Breast epithelium (tissue), 4 donors: Measurements from ENCODE around the gene TCFL5. TPM values are rescaled to one million over a fixed set of nuclear protein-coding genes. Genes with fewer than 3 reads are reported as not detected.

ENCODE experiments used
- DNase-seq, 2 donors: peaks; one replicate each; pipeline ENCODE4 v3.0.0-alpha.2; 2019; ENCODE audit warnings: low spot score in 2 of 2
- H3K27ac ChIP-seq, 2 donors: fragments of 200-600 bp; sonication (generic) in 1 of 2; one replicate each; pipeline ENCODE4 v1.5.1; 2016 to 2019; ENCODE audit warnings: mild to moderate bottlenecking in 1 of 2
- H3K27me3 ChIP-seq, 2 donors: fragments of 200-600 bp; sonication (generic) in 1 of 2; one replicate each; pipeline versions ENCODE4 v1.5.1 to v1.6.0; 2017 to 2019; ENCODE audit warnings: control low read depth in 1 of 2, mild to moderate bottlenecking in 1 of 2
- H3K36me3 ChIP-seq: fragments of 200-600 bp; one replicate; pipeline ENCODE4 v1.5.1; 2019
- H3K4me1 ChIP-seq, 2 donors: fragments of 200-600 bp; sonication (generic); one replicate each; pipeline ENCODE4 v1.5.1; 2016 to 2019; ENCODE audit warnings: control low read depth in 1 of 2
- H3K4me3 ChIP-seq, 3 donors: fragments of 200-600 bp; sonication (generic); 1 replicate in 2 of 3; 2 replicates in 1 of 3; pipeline ENCODE4 v1.5.1; 2016 to 2019; ENCODE audit warnings: mild to moderate bottlenecking in 3 of 3, moderate library complexity in 2 of 3
- H3K9me3 ChIP-seq, 2 donors: fragments of 200-600 bp; sonication (generic) in 1 of 2; one replicate each; pipeline ENCODE4 v1.5.1; 2016 to 2019; ENCODE audit warnings: control low read depth in 1 of 2
- POLR2A ChIP-seq: fragments of 450-650 bp; IDR thresholded peaks from one replicate; pipeline ENCODE4 v1.6.1; 2016; ENCODE audit warnings: antibody characterized with exemption, mild to moderate bottlenecking, moderate library complexity
- POLR2AphosphoS5 ChIP-seq, 3 donors: sonication (generic); formaldehyde crosslinking; IDR thresholded peaks; one replicate each; pipeline ENCODE4 v1.6.1; 2017; ENCODE audit warnings: antibody characterized with exemption in 3 of 3
- intact Hi-C: fragments of 100-400 bp; cut with DNase I; formaldehyde crosslinking; loops from one replicate; pipeline ENCODE4 v1.15.1; 2023; ENCODE audit warnings: low total_unique reads
- total RNA-seq, 3 donors: library from RNA; depleted of rRNA; stranded (reverse); fragments of >200 nt; gene quantifications; one replicate each; pipeline ENCODE4 v1.1.0, GENCODE V29; 2016
- TF ChIP-seq, protein P1 (sequence below), 3 donors: fragments of 450-650 bp; IDR thresholded peaks; one replicate each; pipeline ENCODE4 v1.5.1; 2016 to 2017; ENCODE audit warnings: antibody characterized with exemption in 3 of 3, mild to moderate bottlenecking in 3 of 3, moderate library complexity in 3 of 3

Gene TCFL5
- total RNA-seq, 3 donors from 2014 or later, result 7.8 to 21.0 (median 12.5) TPM

DNA sequence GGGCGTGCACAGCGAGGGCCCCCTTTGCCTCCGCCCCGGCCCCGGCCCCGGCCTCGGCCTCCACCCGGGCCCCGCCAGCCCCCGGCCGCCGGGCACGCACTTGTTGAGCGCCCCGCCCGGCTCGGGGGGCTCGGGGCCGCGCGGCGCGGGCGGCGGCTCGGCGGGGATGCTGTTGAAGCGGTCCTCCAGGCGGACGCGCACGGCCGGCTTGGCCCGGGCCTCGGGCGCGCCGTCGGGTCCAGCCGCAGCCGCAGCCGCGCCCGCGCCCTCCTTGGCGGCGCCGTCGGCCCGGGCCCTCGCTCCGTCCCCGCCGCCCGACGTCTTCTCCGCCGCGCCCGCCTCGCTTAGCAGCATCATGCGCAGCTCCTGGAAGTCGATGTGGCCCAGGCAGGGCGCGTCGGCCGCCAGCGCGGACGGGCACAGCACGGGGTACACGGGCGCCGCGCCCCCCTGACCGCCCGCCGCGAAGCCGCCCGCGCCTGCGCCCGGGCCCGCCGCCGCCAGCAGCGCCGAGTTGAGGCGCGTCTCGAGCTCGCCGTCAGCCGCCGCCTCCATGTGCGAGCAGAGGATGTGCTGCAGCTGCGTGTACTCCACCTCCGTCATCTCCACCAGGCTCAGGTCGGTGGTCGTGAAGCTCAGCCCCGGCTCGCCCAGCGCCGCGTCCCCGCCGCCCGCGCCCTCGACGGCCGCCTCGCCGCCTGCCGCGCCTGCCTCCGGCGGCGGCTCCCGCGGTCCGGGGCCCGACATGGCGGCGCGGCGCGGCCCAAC, 514 bp downstream of the TCFL5 start:
- Histone ChIP-seq H3K27me3 (no peaks in the 10 kb centered on the region), H3K9me3 (no peaks in the 10 kb centered on the region), H3K4me3 (peak overlapping the region; percentile 40 to 88 (median 55)), H3K36me3 (no peaks in the 10 kb centered on the region), H3K4me1 (no peaks in the 10 kb centered on the region), H3K27ac (peak overlapping the region in 1 of 2 donors; percentile 82)
- intact Hi-C loops, result no loop called here
- TF ChIP-seq POLR2A, result no peak
- TF ChIP-seq, protein P1, sequence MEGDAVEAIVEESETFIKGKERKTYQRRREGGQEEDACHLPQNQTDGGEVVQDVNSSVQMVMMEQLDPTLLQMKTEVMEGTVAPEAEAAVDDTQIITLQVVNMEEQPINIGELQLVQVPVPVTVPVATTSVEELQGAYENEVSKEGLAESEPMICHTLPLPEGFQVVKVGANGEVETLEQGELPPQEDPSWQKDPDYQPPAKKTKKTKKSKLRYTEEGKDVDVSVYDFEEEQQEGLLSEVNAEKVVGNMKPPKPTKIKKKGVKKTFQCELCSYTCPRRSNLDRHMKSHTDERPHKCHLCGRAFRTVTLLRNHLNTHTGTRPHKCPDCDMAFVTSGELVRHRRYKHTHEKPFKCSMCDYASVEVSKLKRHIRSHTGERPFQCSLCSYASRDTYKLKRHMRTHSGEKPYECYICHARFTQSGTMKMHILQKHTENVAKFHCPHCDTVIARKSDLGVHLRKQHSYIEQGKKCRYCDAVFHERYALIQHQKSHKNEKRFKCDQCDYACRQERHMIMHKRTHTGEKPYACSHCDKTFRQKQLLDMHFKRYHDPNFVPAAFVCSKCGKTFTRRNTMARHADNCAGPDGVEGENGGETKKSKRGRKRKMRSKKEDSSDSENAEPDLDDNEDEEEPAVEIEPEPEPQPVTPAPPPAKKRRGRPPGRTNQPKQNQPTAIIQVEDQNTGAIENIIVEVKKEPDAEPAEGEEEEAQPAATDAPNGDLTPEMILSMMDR (IDR thresholded peaks at IDR 0.05), result no peak
- no peak for TF ChIP-seq POLR2AphosphoS5 (IDR thresholded peaks at IDR 0.05)
- peak in 1 of 2 donors; percentile 50 for DNase-seq

DNA sequence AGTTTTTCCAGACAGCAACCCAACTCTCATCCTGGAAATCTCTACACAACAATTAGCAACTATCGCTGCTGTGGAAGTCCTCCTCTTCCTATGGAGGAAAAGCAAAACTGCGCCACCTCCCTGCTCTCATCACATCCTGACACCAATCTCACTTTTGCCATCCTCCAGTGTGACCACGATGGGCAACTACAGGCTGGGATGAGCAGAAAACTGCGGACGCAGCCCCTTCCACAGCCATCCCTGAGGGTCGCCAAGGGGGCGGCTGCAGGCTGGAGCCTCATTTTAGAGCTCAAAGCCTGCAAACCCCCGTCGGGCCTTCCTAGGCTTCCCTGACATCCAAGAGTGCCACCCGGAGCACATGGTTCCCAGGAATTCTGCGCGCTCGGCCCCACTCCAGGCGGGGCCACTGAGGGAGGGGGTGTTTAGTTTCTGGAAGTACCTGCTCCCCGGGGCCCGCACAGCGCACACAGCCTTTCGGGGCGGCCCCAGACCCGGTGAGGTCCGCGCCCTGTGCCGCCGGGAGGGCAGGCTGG, 1.2 kb downstream of the TCFL5 start:
- H3K4me1 ChIP-seq, result no peaks in the 10 kb centered on the region
- TF ChIP-seq, protein P1 (IDR thresholded peaks at IDR 0.05), result no peak
- TF ChIP-seq POLR2AphosphoS5 (IDR thresholded peaks at IDR 0.05) (no peak), POLR2A (no peak)
- peak overlapping the region in 1 of 2 donors; percentile 82 for H3K27ac ChIP-seq
- no peaks in the 10 kb centered on the region for H3K9me3 ChIP-seq
- intact Hi-C loops, result no loop called here
- H3K4me3 ChIP-seq, result peak overlapping the region; percentile 40 to 88 (median 55)
- no peaks in the 10 kb centered on the region for H3K27me3 ChIP-seq
- DNase-seq, result peak in 1 of 2 donors; percentile 50
- H3K36me3 ChIP-seq, result no peaks in the 10 kb centered on the region

DNA sequence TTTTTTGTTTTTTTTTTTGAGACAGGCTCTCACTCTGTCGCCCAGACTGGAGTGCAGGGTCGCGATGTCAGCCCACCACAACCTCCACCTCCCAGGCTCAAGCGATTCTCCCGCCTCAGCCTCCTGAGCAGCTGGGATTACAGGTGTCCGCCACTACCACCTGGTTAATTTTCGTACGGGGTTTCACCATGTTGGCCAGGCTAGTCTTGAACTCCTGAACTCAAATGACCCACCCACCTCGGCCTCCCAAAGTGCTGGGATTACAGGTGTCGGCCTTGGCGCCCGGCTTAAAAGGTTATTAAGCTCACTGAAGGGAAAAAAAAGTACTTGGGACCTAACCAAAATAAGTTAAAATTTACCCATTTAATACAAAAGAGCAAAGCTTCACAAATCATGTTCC, 1.9 kb downstream of the TCFL5 start:
- Histone ChIP-seq H3K36me3 (no peaks in the 10 kb centered on the region), H3K27me3 (no peaks in the 10 kb centered on the region), H3K4me3 (no peak overlapping the region), H3K9me3 (no peaks in the 10 kb centered on the region), H3K27ac (no peak overlapping the region), H3K4me1 (no peaks in the 10 kb centered on the region)
- intact Hi-C loops, result no loop called here
- no peak for TF ChIP-seq POLR2A
- TF ChIP-seq, protein P1 (IDR thresholded peaks at IDR 0.05), result no peak
- no peak for TF ChIP-seq POLR2AphosphoS5 (IDR thresholded peaks at IDR 0.05)
- peak in 1 of 2 donors; percentile 3 for DNase-seq

DNA sequence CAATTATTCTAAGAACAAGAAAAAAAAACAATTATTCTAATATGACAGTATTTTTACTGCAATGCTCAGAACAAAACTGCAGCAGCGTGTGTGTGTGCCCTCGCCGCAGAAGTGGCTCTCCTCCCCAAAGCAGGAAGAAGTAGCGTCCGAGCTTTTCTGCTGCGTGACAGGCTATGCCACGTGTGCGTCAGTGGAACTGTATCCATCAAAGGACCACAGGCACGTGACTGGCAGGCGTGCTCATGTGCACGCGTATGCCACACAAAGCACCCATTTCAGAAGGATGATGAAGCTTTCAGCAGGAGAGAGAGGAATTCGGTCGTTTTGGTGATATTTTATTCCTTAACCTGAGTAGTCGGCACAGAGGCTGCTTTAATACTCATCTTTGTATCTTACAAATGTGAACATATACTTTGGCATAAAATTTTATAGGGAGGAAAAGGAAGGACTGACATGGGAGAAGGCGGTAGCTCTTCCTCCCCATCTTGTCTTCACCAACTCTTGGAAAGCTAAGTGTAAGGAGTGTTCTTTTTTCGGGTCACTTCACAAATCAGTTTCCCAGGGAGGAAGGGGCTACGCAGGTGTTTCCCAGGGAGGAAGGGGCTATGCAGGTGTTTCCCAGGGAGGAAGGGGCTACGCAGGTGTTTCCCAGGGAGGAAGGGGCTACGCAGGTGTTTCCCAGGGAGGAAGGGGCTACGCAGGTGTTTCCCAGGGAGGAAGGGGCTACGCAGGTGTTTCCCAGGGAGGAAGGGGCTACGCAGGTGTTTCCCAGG, 3.4 kb downstream of the TCFL5 start:
- intact Hi-C loops, result loop anchor here (1.0 kb wide), 1 partner anchor 24 kb away; no protein-coding TSS in a partner anchor
- Histone ChIP-seq H3K4me3 (no peak overlapping the region), H3K36me3 (no peaks in the 10 kb centered on the region), H3K9me3 (no peaks in the 10 kb centered on the region), H3K4me1 (no peaks in the 10 kb centered on the region), H3K27ac (no peak overlapping the region), H3K27me3 (no peaks in the 10 kb centered on the region)
- DNase-seq, result no peak
- TF ChIP-seq POLR2AphosphoS5 (IDR thresholded peaks at IDR 0.05) (no peak), POLR2A (no peak)
- TF ChIP-seq, protein P1 (IDR thresholded peaks at IDR 0.05), result no peak
